HepG2 (cell line): ENCODE results near the gene RGS11. TPM values are rescaled to one million over a fixed set of nuclear protein-coding genes. Genes with fewer than 3 reads are reported as not detected.

Experiments
- AHR ChIP-seq: IDR thresholded peaks from 2 replicates; pipeline ENCODE4 v1.6.1; 2018; ENCODE audit warnings: missing genetic modification reagents, missing compliant biosample characterization
- CEBPG ChIP-seq: IDR thresholded peaks from 2 replicates; pipeline ENCODE4 v1.6.1; 2016
- CHD4 ChIP-seq: fragments of 200-600 bp; sonication (generic); IDR thresholded peaks from 2 replicates; pipeline ENCODE4 v1.7.0; 2017; ENCODE audit warnings: mild to moderate bottlenecking, low read length, borderline replicate concordance
- ELF3 ChIP-seq: IDR thresholded peaks from 2 replicates; pipeline ENCODE4 v1.6.1; 2016; ENCODE audit warnings: missing genetic modification reagents, missing compliant biosample characterization
- EP300 ChIP-seq, 3 experiments: sonication (generic) in 1 of 3; formaldehyde crosslinking in 1 of 3; IDR thresholded peaks; 2 replicates each; pipeline versions ENCODE4 v1.5.1 to v1.6.1; 2011 to 2020; ENCODE audit warnings: low read depth in 2 of 3, low read length in 2 of 3, borderline replicate concordance in 1 of 3, improper control_type of control experiment in 1 of 3, mild to moderate bottlenecking in 1 of 3, missing genetic modification reagents in 1 of 3, moderate library complexity in 1 of 3
- HCFC1 ChIP-seq: fragments of 150-350 bp; IDR thresholded peaks from 2 replicates; pipeline ENCODE4 v1.6.1; 2014; ENCODE audit warnings: low read depth, low read length
- HDAC1 ChIP-seq: sonication (generic); formaldehyde crosslinking; IDR thresholded peaks from 2 replicates; pipeline ENCODE4 v1.5.1; 2020; ENCODE audit warnings: mild to moderate bottlenecking, missing genetic modification reagents
- HES4 ChIP-seq: sonication (generic); formaldehyde crosslinking; IDR thresholded peaks from 2 replicates; pipeline ENCODE4 v1.9.0; 2021; ENCODE audit warnings: mild to moderate bottlenecking, missing genetic modification reagents, borderline replicate concordance
- HNRNPLL ChIP-seq: fragments of 200-400 bp; formaldehyde crosslinking; IDR thresholded peaks from 2 replicates; pipeline ENCODE4 v1.6.1; 2017; ENCODE audit warnings: mild to moderate bottlenecking, low read depth, low read length; ENCODE audit not compliant: poor library complexity, severe bottlenecking
- KAT8 ChIP-seq: IDR thresholded peaks from 2 replicates; pipeline ENCODE4 v1.6.1; 2016; ENCODE audit warnings: missing genetic modification reagents, missing compliant biosample characterization
- KDM3A ChIP-seq: IDR thresholded peaks from 2 replicates; pipeline ENCODE4 v1.6.1; 2018; ENCODE audit warnings: low read depth, missing compliant biosample characterization
- KDM4B ChIP-seq: sonication (generic); formaldehyde crosslinking; IDR thresholded peaks from 2 replicates; pipeline ENCODE4 v1.4.0; 2020; ENCODE audit warnings: missing genetic modification reagents
- MAFG ChIP-seq: sonication (generic); formaldehyde crosslinking; IDR thresholded peaks from 2 replicates; pipeline ENCODE4 v1.5.1; 2020; ENCODE audit warnings: mild to moderate bottlenecking, missing genetic modification reagents
- MAZ ChIP-seq, 2 experiments: sonication (generic) in 1 of 2; formaldehyde crosslinking in 1 of 2; IDR thresholded peaks; 2 replicates each; pipeline versions ENCODE4 v1.5.0 to v1.6.1; 2012 to 2020; ENCODE audit warnings: low read depth in 2 of 2, mild to moderate bottlenecking in 2 of 2, borderline replicate concordance in 1 of 2, improper control_type of control experiment in 1 of 2, low read length in 1 of 2, missing genetic modification reagents in 1 of 2, moderate library complexity in 1 of 2
- MEF2D ChIP-seq: sonication (generic); formaldehyde crosslinking; IDR thresholded peaks from 2 replicates; pipeline ENCODE4 v1.5.1; 2020; ENCODE audit warnings: mild to moderate bottlenecking, missing genetic modification reagents
- MXI1 ChIP-seq: IDR thresholded peaks from 3 replicates; pipeline ENCODE4 v1.6.1; 2012; ENCODE audit warnings: low read depth, low read length, inconsistent platforms, borderline replicate concordance
- POLR2AphosphoS5 ChIP-seq: IDR thresholded peaks from 2 replicates; pipeline ENCODE4 v1.6.1; 2012; ENCODE audit warnings: low read depth, low read length
- RBM22 ChIP-seq: fragments of 200-400 bp; formaldehyde crosslinking; optimal IDR thresholded peaks from 2 replicates; pipeline ENCODE3; 2017; ENCODE audit warnings: mild to moderate bottlenecking, low read length, moderate library complexity
- RFX1 ChIP-seq: fragments of 450-650 bp; IDR thresholded peaks from 2 replicates; pipeline ENCODE4 v1.6.1; 2017
- SNAPC2 ChIP-seq: sonication (generic); formaldehyde crosslinking; IDR thresholded peaks from 2 replicates; pipeline ENCODE4 v1.8.1; 2022; ENCODE audit warnings: mild to moderate bottlenecking, missing genetic modification reagents
- TAF1 ChIP-seq: sonication (generic); formaldehyde crosslinking; IDR thresholded peaks from 2 replicates; pipeline ENCODE4 v1.4.0; 2020; ENCODE audit warnings: missing genetic modification reagents
- TGIF2 ChIP-seq: IDR thresholded peaks from 2 replicates; pipeline ENCODE4 v1.6.1; 2016; ENCODE audit warnings: control low read depth, missing compliant biosample characterization
- ZC3H13 ChIP-seq: sonication (generic); formaldehyde crosslinking; IDR thresholded peaks from 2 replicates; pipeline ENCODE4 v1.8.1; 2023; ENCODE audit warnings: mild to moderate bottlenecking, missing genetic modification reagents, moderate library complexity
- ZFX ChIP-seq: sonication (generic); formaldehyde crosslinking; IDR thresholded peaks from 2 replicates; pipeline ENCODE4 v1.4.0; 2020; ENCODE audit warnings: mild to moderate bottlenecking, low read depth, missing genetic modification reagents, moderate library complexity
- ZNF12 ChIP-seq: sonication (generic); formaldehyde crosslinking; IDR thresholded peaks from 2 replicates; pipeline ENCODE4 v1.5.0; 2020; ENCODE audit warnings: missing genetic modification reagents
- ZNF138 ChIP-seq: sonication (generic); formaldehyde crosslinking; IDR thresholded peaks from 2 replicates; pipeline ENCODE4 v1.5.0; 2020; ENCODE audit warnings: mild to moderate bottlenecking, low read depth, missing genetic modification reagents
- ZNF143 ChIP-seq: sonication (generic); formaldehyde crosslinking; IDR thresholded peaks from 2 replicates; pipeline ENCODE4 v1.4.0; 2020; ENCODE audit warnings: missing genetic modification reagents
- ZNF160 ChIP-seq: sonication (generic); formaldehyde crosslinking; IDR thresholded peaks from 2 replicates; pipeline ENCODE4 v1.8.0; 2022; ENCODE audit warnings: mild to moderate bottlenecking, inconsistent platforms, missing genetic modification reagents
- ZNF556 ChIP-seq: sonication (generic); formaldehyde crosslinking; IDR thresholded peaks from 2 replicates; pipeline ENCODE4 v1.4.0; 2020; ENCODE audit warnings: mild to moderate bottlenecking, missing genetic modification reagents, borderline replicate concordance
- ZNF619 ChIP-seq: sonication (generic); formaldehyde crosslinking; IDR thresholded peaks from 2 replicates; pipeline ENCODE4 v1.4.0; 2020; ENCODE audit warnings: mild to moderate bottlenecking, missing genetic modification reagents
- ZSCAN29 ChIP-seq: sonication (generic); formaldehyde crosslinking; conservative IDR thresholded peaks from 2 replicates; pipeline ENCODE4 v1.4.0; 2020; ENCODE audit warnings: mild to moderate bottlenecking, missing genetic modification reagents
- polyA plus RNA-seq, 8 experiments: library from polyadenylated mRNA; depleted of rRNA in 3 of 8; stranded (reverse) in 7 of 8; unstranded in 1 of 8; fragments of >200 nt; fragmentation: Illumina TruSeq in 4 of 8; extraction: Trizol in 4 of 8; gene quantifications; 2 replicates each; pipeline versions ENCODE4 v1.2.1 to v1.2.3, GENCODE V29; 2011 to 2016; ENCODE audit warnings: low read depth in 4 of 8, missing spikeins in 1 of 8, mixed read lengths in 1 of 8; ENCODE audit not compliant: insufficient read depth in 1 of 8
- total RNA-seq, 5 experiments: library from RNA; depleted of rRNA; stranded (reverse); fragments of >200 nt; fragmentation: Illumina TruSeq; extraction: Trizol; gene quantifications; 2 replicates each; pipeline ENCODE4 v1.2.3, GENCODE V29; 2016; ENCODE audit warnings: low read depth in 1 of 5
- TF ChIP-seq, protein P1 (sequence below): sonication (generic); formaldehyde crosslinking; IDR thresholded peaks from 2 replicates; pipeline ENCODE4 v1.8.1; 2023; ENCODE audit warnings: missing genetic modification reagents, mild to moderate bottlenecking, borderline replicate concordance

The RGS11 gene
- total and polyA plus RNA-seq, 2 of the 13 experiments (the other 11 are each of a cell fraction or from before 2014, with no cell fraction given) = 0.11 TPM; not detected in 1

DNA sequence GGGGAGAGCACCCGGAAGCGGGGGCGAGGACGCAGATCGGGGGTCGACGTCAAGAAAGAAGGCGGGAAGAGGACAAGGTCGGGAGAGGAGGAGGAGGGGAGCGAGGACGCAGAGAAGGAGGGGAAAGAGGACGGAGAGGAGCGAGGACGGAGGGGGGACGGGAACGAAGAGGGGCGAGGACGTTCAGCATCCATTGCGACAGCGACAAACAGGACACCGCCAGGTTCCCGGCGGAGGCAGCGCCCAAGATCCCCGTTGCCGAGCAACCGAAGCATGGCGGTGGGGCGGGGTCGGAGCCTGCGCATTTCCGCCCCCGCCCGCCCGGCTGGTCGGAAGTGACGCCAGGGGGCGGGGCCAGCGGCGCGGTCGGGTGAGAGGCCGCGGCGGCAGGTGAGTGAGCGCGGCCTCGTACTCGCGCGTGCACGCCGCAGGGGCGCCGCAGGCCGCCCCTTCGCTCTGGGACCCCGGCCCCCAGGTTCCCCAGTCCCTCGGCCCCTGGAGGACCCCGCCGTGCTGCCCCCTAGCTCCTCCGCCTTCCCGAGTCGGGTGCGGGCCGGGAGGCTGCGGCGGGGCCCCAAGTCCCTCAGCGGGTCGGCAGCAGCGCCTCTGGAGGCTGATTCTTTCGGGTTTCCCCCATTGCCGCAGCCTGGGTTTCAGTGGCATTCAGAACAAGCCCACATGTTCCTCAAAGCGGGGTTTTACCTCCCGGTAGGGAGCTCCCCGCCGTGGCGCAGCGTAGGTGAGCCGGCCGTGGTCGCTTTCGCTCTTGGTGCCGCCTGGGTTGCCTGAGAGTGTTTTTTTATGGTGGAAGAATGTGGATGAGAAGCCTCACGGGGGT is 41.1 kb downstream of the RGS11 start, which contains the start of gene FAM234A (continued):
- TF ChIP-seq ZC3H13 (CRISPR knock-in tag) = peak; percentile 6
- 0 out of 2 replicates have a peak, but pooled peaks have one; percentile 51 for TF ChIP-seq TGIF2
- peak; percentile 43; the same call in 1 of the 2 replicates for TF ChIP-seq KDM3A
- peak; percentile 64 for TF ChIP-seq ELF3 (CRISPR knock-in tag)
- TF ChIP-seq HCFC1 = peak; percentile 41; the same call in 1 of the 2 replicates
- TF ChIP-seq MAFG (CRISPR knock-in tag) = no peak
- no peak for TF ChIP-seq CHD4
- peak; percentile 82 for TF ChIP-seq HDAC1 (CRISPR knock-in tag)
- TF ChIP-seq HNRNPLL = peak; percentile 71
- 0 out of 2 replicates have a peak, but pooled peaks have one; percentile 62 for TF ChIP-seq ZNF556 (CRISPR knock-in tag)
- TF ChIP-seq CEBPG (CRISPR knock-in tag) = peak; percentile 68
- no peak for TF ChIP-seq SNAPC2 (CRISPR knock-in tag)
- TF ChIP-seq AHR (CRISPR knock-in tag) = peak; percentile 29; the same call in 1 of the 2 replicates
- peak; percentile 38; the same call in 1 of the 2 replicates for TF ChIP-seq ZNF143 (CRISPR knock-in tag)
- TF ChIP-seq RBM22 = no peak
- TF ChIP-seq EP300 (IDR thresholded peaks at IDR 0.05; ENCODE audit: low read depth in 2 of 2, low read length in 2 of 2) = 0 out of 4 replicates have a peak, but pooled peaks of 1 of the 2 experiments have one; percentile 6
- TF ChIP-seq EP300 (CRISPR knock-in tag; IDR thresholded peaks at IDR 0.05; ENCODE audit: borderline replicate concordance) = peak; percentile 14; the same call in 1 of the 2 replicates
- TF ChIP-seq HES4 (CRISPR knock-in tag) = peak; percentile 21; the same call in 1 of the 2 replicates
- peak; percentile 45; the same call in 1 of the 2 replicates for TF ChIP-seq POLR2AphosphoS5
- peak; percentile 70; the same call in 1 of the 2 replicates for TF ChIP-seq MAZ (IDR thresholded peaks at IDR 0.05; ENCODE audit: borderline replicate concordance, low read depth, low read length)
- TF ChIP-seq MAZ (CRISPR knock-in tag; IDR thresholded peaks at IDR 0.05; ENCODE audit: low read depth) = peak; percentile 71
- TF ChIP-seq KDM4B (CRISPR knock-in tag) = 0 out of 2 replicates have a peak, but pooled peaks have one; percentile 32
- peak; percentile 38; the same call in 1 of the 2 replicates for TF ChIP-seq ZSCAN29 (CRISPR knock-in tag)
- peak; percentile 81; the same call in 2 of the 3 replicates for TF ChIP-seq MXI1
- TF ChIP-seq, protein P1, sequence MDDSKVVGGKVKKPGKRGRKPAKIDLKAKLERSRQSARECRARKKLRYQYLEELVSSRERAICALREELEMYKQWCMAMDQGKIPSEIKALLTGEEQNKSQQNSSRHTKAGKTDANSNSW = no peak
- peak; percentile 89 for TF ChIP-seq ZFX (CRISPR knock-in tag)
- peak; percentile 82 for TF ChIP-seq RFX1
- TF ChIP-seq TAF1 (CRISPR knock-in tag) = peak; percentile 31; the same call in 1 of the 2 replicates
- 0 out of 2 replicates have a peak, but pooled peaks have one; percentile 27 for TF ChIP-seq ZNF138 (CRISPR knock-in tag)
- TF ChIP-seq MEF2D = peak; percentile 20; the same call in 1 of the 2 replicates
- TF ChIP-seq ZNF160 (CRISPR knock-in tag) = 0 out of 2 replicates have a peak, but pooled peaks have one; percentile 19
- TF ChIP-seq KAT8 = 0 out of 2 replicates have a peak, but pooled peaks have one; percentile 66
- TF ChIP-seq ZNF12 (CRISPR knock-in tag) = peak; percentile 1; the same call in 1 of the 2 replicates
- peak; percentile 80; the same call in 1 of the 2 replicates for TF ChIP-seq ZNF619 (CRISPR knock-in tag)
